Right ventricle myocardium inferior (tissue), 1 donor: ENCODE results near the gene MGAT1. TPM values are rescaled to one million over a fixed set of nuclear protein-coding genes. Genes with fewer than 3 reads are reported as not detected.

Experiments used
- ATAC-seq: fragments of 200-7000 bp; cut with Tn5 transposase; one replicate; pipeline ENCODE4 v1.9.1; 2020; ENCODE audit warnings: mild to moderate bottlenecking, moderate library complexity
- DNase-seq: peaks from one replicate; pipeline ENCODE4 v3.0.0; 2021; ENCODE audit errors: missing footprints
- intact Hi-C: fragments of 100-400 bp; cut with DNase I; formaldehyde crosslinking; loops from one replicate; pipeline ENCODE4 v1.11.0; 2022
- total RNA-seq: library from RNA; stranded (reverse); fragmentation: NEBNext Ultra II Directional; extraction: Animal tissue kit (Norgen Biotek cat#: 25700); gene quantifications from one replicate; pipeline ENCODE4 v1.2.1, GENCODE V29; 2021
- donor health status: DM: no; HTN: yes; CAD: no; lungs with severe emphysema.

Gene MGAT1
- total RNA-seq, 1 donor from 2014 or later, result 76.0 TPM

DNA sequence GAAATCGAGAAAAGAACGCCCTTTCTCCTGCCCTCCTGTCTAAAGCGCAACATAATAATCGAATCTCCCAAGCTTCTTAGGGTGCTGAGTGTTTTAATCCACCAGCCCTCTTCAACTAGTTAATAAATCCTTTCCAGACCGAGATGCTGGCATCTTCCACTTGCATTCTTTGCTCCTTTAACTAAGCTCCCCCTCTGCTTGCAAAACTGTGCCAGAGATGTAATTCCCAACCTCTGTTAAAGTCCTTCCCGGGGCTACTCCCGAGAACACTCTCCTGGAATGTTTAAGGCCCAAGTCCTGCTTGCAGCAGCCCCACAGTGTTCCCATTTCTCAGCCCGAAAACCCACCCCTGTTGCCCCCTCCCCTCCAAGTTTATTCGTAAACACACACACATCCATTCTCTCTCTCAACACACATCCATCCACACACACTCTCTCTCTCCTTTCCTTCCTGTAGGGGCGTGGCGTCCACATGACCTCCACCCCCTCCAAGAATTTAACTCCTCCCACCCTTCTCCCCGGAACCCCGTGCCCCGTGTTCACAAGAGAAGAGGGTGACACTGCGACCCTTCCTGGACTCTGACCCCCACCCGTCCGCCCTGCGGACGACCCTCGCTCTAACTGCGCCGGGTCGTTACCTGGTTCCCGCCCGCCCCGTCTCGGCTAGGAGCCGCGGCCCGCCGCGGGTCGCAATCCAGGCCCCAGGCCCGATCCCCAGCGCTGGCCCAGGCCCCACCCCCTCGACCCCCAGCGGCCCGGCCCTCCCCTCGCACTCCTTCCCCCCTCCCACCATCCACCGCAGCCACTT is 7.0 kb upstream of the MGAT1 start:
- DNase-seq, result no peak
- ATAC-seq, result peak; percentile 95
- intact Hi-C loops, result loop anchor here (2.0 to 5.0 kb wide), 2 partner anchors 21 to 48 kb away; no protein-coding TSS in a partner anchor

DNA sequence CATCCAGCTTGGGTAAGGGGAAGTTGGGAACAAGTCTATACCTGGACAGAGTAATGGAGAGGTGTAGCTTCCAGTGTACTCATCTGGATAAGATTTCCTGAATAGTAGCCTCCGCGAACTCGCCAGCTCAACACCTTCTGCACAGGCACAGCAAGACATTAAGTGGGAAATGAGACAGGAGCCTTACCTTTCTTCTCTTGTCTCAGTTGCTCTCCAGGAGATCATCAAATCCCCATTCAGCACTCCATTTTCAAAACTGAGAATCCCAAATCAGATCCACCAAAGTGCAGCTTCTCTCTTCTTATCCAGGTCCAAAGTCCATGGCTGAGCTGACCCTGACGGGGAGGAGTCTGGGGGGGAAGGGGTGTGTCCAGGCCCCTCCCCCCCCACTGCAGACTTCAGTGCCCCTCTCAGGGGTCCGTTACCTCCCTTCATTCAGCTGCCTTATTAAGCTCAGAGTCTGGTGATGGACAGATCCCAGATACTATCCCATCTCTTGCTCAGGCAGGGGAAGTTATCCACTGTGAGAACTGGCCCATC is 5.9 kb upstream of the MGAT1 start:
- ATAC-seq (no peak), DNase-seq (no peak)
- intact Hi-C loops, result no loop called here

GRCh38 chr5:180807654-180808414 is 5.2 kb upstream of the MGAT1 start:
- DNase-seq (no peak), ATAC-seq (no peak)
- intact Hi-C loops, result no loop called here

DNA sequence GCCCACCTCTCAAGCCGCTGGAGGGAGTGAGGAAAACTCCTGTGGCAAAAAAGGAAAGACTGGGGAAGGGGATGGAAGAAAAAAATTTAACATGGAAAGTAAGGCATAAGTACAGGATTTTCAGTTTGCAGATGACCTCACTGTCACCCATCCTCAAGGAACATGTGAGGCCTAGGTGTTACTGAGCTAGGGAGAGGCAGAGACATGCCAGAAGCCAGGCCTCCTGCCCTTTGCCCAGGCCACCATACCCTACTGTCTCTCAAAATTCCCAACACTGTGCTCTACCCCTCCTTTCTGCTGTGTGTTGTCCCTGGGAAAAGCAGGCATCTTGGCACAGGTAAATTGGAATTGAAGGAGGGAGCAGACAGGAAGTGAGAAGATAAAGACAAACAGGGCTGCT is 4.4 kb upstream of the MGAT1 start:
- no peak for DNase-seq
- ATAC-seq, result no peak
- intact Hi-C loops, result no loop called here

GRCh38 chr5:180806351-180807011 is 3.9 kb upstream of the MGAT1 start:
- ATAC-seq, result no peak
- no peak for DNase-seq
- intact Hi-C loops, result no loop called here

GRCh38 chr5:180804129-180804618 is 1.6 kb upstream of the MGAT1 start:
- ATAC-seq, result no peak
- no peak for DNase-seq

DNA sequence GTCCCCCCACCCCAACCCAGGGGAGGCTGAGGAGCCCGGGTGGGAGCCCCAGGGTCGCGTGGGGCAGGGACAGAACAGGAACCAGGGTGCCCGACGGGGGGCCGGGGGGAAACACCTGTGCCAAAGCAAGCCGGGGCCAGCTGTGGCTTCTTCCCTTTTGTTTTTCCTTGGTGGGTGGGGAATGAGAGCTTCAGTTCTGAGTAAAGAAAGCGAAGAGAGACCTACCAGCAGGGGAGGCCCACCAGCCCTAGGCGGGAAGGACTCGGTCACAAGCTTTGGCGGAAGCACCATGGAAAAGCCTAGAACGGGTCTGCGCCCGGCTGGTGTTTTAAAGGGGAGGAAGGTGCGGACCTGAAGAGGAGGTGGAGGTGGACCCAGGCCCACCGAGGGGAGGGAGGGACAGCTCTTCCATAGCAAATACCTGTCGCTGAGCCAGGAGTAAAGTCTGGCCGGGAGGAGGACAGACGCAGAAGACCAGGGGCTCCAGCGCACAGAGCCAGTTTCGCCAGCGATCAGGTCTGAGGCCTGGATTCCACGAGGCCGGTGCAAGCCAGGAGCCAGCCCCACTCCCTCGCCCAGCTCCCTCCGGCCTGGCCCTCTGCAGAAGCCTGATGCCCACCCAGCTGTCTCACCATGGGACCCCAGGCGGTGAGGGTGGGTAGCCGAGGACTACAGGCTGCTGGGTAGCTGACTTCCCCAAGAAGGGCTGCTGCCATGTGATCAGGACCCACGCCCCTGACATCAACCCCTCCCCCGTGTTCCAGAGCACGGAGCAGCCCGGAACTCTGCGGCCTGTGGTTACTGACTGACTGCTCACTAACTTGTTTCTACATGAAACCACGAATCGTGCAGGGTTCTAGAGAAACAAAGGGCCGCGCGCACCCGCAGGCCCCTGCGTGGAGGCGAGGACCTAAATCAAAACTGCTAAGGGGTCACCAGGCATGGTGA is 849 bp upstream of the MGAT1 start:
- DNase-seq, result peak; percentile 95
- intact Hi-C loops, result loop anchor here (5.0 kb wide), 3 partner anchors 59 to 384 kb away; partner anchors contain the start of genes BTNL9 and ZFP62
- peak; percentile 43 for ATAC-seq

More at GRCh38 chr5:180804129-180804618, 1.6 kb upstream of the MGAT1 start:
- intact Hi-C loops, result loop anchor here (5.0 kb wide), 3 partner anchors 58 to 383 kb away; partner anchors contain the start of genes BTNL9 and ZFP62

GRCh38 chr5:180801596-180802324 is 846 bp downstream of the MGAT1 start:
- no peak for DNase-seq
- intact Hi-C loops, result loop anchor here (5.0 kb wide), 3 partner anchors 61 to 386 kb away; partner anchors contain the start of genes BTNL9 and ZFP62
- ATAC-seq, result peak; percentile 8

GRCh38 chr5:180799902-180800801 is 2.5 kb downstream of the MGAT1 start:
- no peak for ATAC-seq
- no peak for DNase-seq
- intact Hi-C loops, result loop anchor here (5.0 kb wide), 3 partner anchors 62 to 387 kb away; partner anchors contain the start of genes BTNL9 and ZFP62

- DNase-seq, result no peak
- no peak for ATAC-seq
- intact Hi-C loops, result no loop called here
These were observed 3.4 kb downstream of the MGAT1 start for GRCh38 chr5:180799194-180799593.

DNA sequence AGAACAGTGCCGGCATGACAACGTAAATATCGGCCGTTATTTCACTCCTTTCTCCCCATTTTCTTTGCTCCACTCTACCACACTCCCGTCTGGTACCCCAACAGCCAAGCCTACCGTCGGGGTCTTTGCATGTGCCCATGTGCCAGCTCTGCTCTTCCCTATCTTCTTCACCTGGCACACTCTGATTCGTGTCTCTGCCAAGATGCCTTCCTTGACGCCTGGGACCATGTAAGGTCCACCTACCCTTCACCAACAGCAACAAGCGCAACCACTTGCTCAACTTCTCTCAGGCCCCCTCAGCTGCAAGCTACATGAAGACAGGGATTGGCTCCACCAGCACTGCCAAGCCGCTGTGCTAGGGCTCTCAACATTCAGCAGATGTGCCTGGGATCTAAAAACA is 4.4 kb downstream of the MGAT1 start:
- no peak for DNase-seq
- intact Hi-C loops, result no loop called here
- ATAC-seq, result no peak

GRCh38 chr5:180797256-180798192 is 5.1 kb downstream of the MGAT1 start:
- intact Hi-C loops, result no loop called here
- no peak for DNase-seq
- ATAC-seq, result no peak

- intact Hi-C loops, result no loop called here
- ATAC-seq, result no peak
- DNase-seq, result no peak
These were observed 6.8 kb downstream of the MGAT1 start for GRCh38 chr5:180795771-180796313.

GRCh38 chr5:180792965-180793287 is 9.7 kb downstream of the MGAT1 start:
- ATAC-seq (no peak), DNase-seq (no peak)
- intact Hi-C loops, result no loop called here
